ENCODE data around the gene SHROOM2.

The SHROOM2 gene

GRCh38 chrX:9899640-9900111 is 113.4 kb downstream of the SHROOM2 start:
- peak; percentile 62 for DNase-seq (ENCODE audit: low spot score)

GRCh38 chrX:9902656-9903055 is 116.4 kb downstream of the SHROOM2 start:
- peak; percentile 20 for DNase-seq (ENCODE audit: low spot score)

GRCh38 chrX:9903146-9903545 is 116.9 kb downstream of the SHROOM2 start:
- no peak for DNase-seq (ENCODE audit: low spot score)

GRCh38 chrX:9905288-9905687 is 119.1 kb downstream of the SHROOM2 start:
- no peak for DNase-seq (ENCODE audit: low spot score)

- no peak for DNase-seq (ENCODE audit: low spot score)
Observed at GRCh38 chrX:9905721-9906120, 119.5 kb downstream of the SHROOM2 start.

GRCh38 chrX:9906919-9907318 is 120.7 kb downstream of the SHROOM2 start:
- no peak for DNase-seq (ENCODE audit: low spot score)

- DNase-seq (ENCODE audit: low spot score) = no peak
Observed at GRCh38 chrX:9907645-9908387, 121.6 kb downstream of the SHROOM2 start.

GRCh38 chrX:9909254-9909653 is 123.0 kb downstream of the SHROOM2 start:
- no peak for DNase-seq (ENCODE audit: low spot score)

- peak; percentile 73 for DNase-seq (ENCODE audit: low spot score)
Observed at GRCh38 chrX:9911487-9911886, 125.3 kb downstream of the SHROOM2 start.

- no peak for DNase-seq (ENCODE audit: low spot score)
Observed at GRCh38 chrX:9912351-9913145, 126.3 kb downstream of the SHROOM2 start.

- DNase-seq (ENCODE audit: low spot score) = no peak
Observed at GRCh38 chrX:9913146-9913433, 126.9 kb downstream of the SHROOM2 start.

- DNase-seq (ENCODE audit: low spot score) = no peak
Observed at GRCh38 chrX:9917861-9918260, 131.6 kb downstream of the SHROOM2 start.

GRCh38 chrX:9919632-9920172 is 133.5 kb downstream of the SHROOM2 start:
- no peak for DNase-seq (ENCODE audit: low spot score)

GRCh38 chrX:9921407-9921806 is 135.2 kb downstream of the SHROOM2 start:
- no peak for DNase-seq (ENCODE audit: low spot score)

- no peak for DNase-seq (ENCODE audit: low spot score)
Observed at GRCh38 chrX:9923357-9923756, 137.1 kb downstream of the SHROOM2 start.

GRCh38 chrX:9926002-9926401 is 139.8 kb downstream of the SHROOM2 start:
- no peak for DNase-seq (ENCODE audit: low spot score)

GRCh38 chrX:9927698-9928482 is 141.7 kb downstream of the SHROOM2 start:
- peak; percentile 27 for DNase-seq (ENCODE audit: low spot score)

GRCh38 chrX:9935436-9935835 is 149.2 kb downstream of the SHROOM2 start:
- no peak for DNase-seq (ENCODE audit: low spot score)

- DNase-seq (ENCODE audit: low spot score) = no peak
Observed at GRCh38 chrX:9937761-9938160, 151.5 kb downstream of the SHROOM2 start.

GRCh38 chrX:9938516-9938915 is 152.3 kb downstream of the SHROOM2 start:
- DNase-seq (ENCODE audit: low spot score) = no peak

GRCh38 chrX:9940421-9940820 is 154.2 kb downstream of the SHROOM2 start:
- no peak for DNase-seq (ENCODE audit: low spot score)

- DNase-seq (ENCODE audit: low spot score) = no peak
Observed at GRCh38 chrX:9942086-9942485, 155.9 kb downstream of the SHROOM2 start.

All from COLO829 (cell line).